Stimulated activated CD4-positive, alpha-beta T cell treated with anti-CD3 and anti-CD28 coated beads, TNF-alpha, amount 100 ng/mL, for 48 hours (primary cell): Measurements from ENCODE around the gene NCKAP5.

Source experiments
- DNase-seq, 3 donors: peaks; one replicate each; pipeline ENCODE4 v3.0.0-alpha.2; 2020; ENCODE audit warnings: low read depth in 3 of 3

NCKAP5 gene

DNA sequence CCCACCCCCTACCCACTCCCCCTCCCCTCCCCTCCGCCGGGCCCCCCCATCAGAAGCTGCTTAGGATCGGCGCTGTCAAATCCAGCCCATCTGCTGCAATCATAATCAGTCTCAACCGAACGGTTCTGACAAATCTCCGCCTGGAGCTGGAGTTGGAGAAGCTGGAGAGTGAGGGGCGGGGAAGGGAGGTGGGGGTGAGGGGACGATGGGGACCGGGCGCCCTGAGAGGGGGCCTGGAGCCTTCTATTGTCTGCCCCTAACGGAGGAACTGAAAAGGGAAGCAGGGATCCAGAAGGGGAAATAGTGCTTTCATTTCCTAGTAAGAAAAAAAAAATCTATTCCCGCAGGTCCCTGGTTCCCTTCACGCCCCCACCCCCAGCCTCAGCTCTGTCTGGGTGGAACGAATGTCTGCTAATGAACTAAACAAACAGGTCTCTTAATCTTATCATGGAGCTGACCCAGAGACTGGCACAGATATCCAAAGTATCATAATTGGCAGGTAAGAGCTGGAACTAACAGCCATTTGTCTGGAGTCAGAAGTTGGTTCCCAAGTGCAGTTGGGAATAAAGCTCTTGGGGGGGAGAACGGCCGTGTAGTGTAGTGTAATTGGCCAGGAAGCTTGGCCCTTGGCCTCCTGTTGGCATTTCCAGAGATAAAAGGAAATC, 301.2 kb downstream of the NCKAP5 start:
- no peak for DNase-seq

DNA sequence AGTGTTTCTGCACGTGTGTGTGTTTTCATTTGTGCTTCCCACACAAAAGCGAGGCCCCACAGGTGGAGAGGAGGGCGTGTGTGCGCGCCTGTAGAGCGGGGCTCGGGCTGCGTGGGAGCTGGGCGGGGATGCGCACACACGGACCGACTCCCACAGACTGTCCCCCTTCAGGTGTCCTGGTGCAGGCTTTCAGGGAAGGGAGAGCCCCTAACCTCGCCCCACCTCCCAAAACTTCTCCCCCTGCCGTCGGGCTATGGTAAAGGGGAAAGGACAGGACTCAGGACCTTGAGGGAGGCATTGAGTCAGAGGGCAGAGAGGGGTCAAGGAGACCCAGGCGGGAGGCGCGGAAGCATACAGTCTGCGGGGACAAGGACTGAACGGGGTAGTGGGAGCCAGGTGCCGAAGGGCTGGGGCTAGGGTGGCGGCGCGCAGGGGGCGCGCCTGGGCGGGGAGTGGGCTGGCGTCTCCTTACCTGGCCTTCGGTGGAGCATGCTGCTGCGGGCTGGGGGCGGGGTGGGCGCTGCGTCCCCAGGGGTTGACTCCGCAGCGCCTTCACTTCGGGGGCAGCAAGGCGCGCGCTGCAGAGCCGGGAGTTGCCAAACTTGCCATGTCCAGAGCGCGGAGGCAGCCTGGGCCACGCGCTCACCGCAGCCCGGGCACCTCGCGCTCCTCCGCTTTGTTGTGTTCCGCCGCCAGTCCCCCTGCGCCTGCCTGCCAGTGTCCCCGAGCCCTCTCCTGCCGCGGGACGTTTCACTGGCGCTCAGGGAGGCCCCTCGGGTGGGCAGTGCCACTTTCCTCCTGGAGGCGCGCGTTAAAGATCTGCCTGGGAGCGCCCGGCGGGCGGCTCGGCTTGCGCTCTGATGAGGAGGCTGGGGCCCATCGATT, 302.0 kb downstream of the NCKAP5 start:
- no peak for DNase-seq

DNA sequence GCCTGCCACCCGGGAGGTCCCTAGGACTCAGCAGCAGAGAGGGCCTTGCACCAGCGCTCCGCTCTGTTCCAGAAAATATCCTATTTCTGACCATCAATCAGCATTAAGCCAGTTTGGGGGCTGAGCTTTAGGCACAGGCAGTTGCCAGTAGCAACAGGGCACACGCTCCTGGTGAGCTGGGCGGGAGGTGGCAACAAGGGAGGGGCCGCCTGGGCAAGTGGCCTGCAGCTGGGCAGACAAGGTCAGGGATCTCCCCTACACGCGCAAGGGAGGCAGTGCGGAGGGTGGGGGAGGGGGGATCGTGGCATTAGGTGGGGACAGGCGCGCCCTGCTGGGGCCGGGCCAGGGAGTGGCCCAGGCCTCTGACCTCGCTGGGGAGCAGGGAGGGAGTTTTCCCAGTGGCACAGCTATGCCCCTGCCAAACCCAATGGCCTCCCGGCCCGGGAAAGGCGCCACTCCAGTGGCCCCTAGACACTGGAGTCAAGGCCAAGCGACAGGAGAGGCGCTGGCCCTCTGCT, 302.8 kb downstream of the NCKAP5 start:
- no peak for DNase-seq

- no peak for DNase-seq
Observed at GRCh38 chr2:133264989-133265401, 303.3 kb downstream of the NCKAP5 start.

DNA sequence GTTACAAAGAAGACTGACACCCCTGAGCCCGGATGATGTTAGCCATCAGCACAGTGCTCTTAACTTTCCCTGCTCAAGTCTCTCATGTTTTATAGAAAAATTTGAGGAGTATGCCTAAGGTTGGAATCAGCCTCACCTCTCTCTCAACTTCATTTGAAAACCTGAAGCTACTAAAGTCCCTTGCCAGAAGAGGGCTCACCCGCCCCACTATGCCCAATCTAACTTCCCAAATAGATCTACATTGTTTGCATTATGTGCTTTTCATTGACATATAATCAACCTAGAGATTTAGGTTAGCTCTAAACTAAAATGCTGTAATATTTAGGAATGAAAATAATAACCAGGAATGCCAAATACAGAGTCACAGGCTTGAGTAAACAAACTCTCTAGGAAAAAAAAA, 305.4 kb downstream of the NCKAP5 start:
- DNase-seq: no peak

- no peak for DNase-seq
Observed at GRCh38 chr2:133255360-133255759, 312.9 kb downstream of the NCKAP5 start.

DNA sequence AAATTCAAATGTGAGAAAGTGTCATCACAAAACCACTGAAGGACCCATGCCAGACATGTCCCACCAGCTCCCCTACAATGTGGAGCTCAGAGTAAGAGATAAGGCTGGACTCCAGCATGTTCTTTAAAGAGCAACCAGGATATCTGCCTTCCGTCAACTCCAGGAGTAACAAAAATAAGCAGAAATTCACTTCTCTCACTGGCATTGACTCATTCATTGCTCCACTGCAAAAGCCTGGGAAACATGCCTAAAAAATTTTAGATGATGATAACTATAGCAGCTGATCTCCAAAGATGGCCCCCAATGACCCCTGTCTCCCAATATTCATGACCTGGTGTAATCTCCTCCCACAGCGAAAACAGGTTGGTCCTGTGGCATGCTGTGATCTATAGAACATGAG, 314.5 kb downstream of the NCKAP5 start:
- DNase-seq: no peak

DNA sequence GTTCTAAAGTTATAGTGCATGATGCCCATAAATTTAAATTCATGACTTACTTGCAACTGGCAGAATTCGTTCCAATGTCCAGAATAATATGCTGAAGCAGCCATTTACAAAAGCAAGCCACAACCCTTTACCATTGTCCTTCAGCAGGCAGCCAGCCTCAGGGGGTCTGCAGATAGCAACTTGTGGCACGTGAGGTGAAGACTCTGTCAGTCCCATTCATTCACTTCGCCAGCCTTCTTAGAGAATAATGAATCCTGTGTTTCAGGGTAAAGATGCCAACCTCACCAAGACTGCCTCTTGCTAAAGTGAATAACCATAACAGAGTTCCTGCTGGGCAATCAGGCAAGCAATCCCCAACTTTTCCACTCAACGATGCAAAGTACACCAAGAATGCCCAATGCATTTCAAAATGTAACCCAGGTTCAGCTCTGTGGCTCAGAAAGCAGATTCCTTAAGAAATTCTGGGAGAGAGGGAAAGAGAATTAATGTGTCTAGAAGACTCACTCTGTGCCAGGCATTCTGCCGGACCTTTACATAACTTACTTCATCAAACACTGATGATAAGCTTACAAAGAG, 315.4 kb downstream of the NCKAP5 start:
- no peak for DNase-seq

GRCh38 chr2:133249362-133249761, 318.9 kb downstream of the NCKAP5 start:
- DNase-seq: no peak

- no peak for DNase-seq
Observed at GRCh38 chr2:133248264-133248663, 320.0 kb downstream of the NCKAP5 start.

- DNase-seq: no peak
Observed at GRCh38 chr2:133247631-133248030, 320.6 kb downstream of the NCKAP5 start.

DNA sequence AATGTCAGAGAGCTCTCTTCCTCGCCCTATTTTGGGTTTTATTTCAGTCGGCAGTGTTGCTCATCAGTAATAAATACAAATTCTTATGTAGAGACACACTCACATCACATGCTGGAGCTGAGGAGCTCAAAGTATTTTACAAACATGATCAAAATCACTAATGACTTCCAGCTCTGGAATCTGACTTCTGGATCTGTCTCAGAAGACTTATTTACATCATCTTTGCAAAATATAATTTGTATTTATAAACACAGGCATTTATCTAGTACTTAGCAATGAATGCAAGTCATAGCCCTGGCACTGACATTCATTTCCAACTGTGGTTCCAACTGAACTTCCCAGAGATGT, 327.1 kb downstream of the NCKAP5 start:
- DNase-seq: no peak

GRCh38 chr2:133240491-133241223, 327.6 kb downstream of the NCKAP5 start:
- DNase-seq: no peak

- no peak for DNase-seq
Observed at GRCh38 chr2:133235968-133236367, 332.3 kb downstream of the NCKAP5 start.

DNA sequence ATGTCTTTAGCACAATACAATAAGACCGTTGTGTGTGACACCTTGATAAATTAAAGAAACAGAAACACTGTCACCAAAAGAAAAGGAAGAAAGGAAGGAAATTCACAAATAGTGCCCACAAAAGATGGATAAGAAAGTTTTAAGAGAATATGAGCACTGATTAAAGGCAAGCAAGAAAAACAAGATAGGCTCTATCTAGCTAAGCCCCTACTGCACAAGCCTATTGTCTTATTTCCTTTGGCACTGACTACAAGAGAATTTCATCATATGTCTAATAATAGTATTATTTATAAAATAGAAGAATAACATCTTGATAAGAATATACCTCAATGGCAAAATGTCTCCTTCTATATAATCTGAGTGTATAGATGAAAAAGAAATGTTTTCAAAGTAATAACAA, 335.7 kb downstream of the NCKAP5 start:
- no peak for DNase-seq

GRCh38 chr2:133231264-133231663, 337.0 kb downstream of the NCKAP5 start:
- DNase-seq: no peak

- no peak for DNase-seq
Observed at GRCh38 chr2:133229974-133230373, 338.3 kb downstream of the NCKAP5 start.

DNA sequence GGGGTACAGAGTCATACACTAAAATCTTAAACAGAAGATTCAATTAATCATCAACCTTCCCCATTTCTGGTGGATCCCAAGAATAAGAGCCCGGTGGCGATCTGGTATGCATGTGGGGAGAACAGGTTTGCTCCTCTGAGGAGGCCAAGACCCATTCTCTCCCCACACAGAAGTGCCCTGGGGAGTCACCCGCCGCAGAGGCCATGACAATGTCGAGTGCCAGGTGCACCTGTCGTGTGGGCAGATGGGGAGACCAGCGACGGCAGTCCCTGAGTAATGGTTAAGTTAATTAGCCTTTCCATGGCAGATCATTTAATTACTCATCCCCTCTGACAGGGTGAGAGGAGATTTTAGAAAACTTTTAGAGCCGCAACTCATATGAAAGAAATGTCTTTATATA, 345.0 kb downstream of the NCKAP5 start:
- no peak for DNase-seq

DNA sequence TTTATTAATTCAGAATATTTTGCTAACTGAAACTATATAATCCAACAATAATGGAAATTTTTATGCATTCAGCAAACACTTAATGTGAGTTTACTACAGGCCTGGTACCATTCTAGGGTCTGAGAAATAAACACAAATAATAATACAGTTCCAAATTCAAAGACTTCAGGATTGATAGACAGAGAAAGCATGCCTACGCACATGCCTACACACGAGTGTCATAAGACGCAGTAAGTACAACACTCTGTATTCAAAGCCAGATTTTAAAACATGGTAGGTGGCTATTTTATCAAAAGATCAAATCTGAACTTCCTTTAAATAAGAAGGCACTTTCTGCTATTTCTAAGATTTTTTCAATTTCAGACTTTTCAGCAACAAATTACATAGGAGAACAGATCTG, 346.9 kb downstream of the NCKAP5 start:
- DNase-seq: no peak

DNA sequence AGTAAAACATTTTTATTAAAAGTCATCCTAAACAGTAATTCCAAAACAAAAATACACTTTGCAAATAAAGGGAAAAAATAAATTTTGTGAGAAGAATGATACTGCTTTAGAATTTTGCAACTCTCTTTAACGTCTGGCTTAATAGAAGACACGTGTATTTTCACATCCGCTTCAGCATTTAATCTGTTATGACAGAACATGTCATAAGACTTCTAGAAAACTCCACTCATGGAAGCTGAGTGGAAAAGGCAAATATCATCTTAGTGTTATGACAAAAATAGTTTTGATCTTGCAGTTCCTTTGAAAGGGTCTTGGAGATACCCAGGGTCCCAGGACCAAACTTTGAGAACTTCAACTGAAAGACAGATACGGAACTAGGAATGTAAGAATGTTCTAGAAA, 350.1 kb downstream of the NCKAP5 start:
- DNase-seq: no peak

DNA sequence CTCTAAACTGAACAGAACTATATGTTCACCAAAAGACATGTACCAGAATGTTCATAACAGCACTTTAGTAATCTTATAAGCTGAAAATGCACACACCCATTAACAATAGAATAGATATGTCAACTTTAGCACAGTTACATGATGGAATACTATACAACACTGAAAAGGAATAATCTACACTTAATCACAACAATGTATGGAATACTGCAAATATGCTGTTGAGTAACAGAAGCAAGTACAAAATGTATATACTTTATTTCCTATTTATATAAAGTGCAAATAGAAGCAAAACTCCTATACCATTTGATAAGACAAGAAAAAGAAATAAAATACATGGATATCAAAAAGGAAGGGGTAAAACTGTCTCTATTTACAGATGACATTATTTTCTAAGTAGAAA, 352.8 kb downstream of the NCKAP5 start:
- DNase-seq: no peak

GRCh38 chr2:133213651-133214050, 354.6 kb downstream of the NCKAP5 start:
- no peak for DNase-seq
